ENCODE data around the gene TMEM201. TPM values are rescaled to one million over a fixed set of nuclear protein-coding genes. Genes with fewer than 3 reads are reported as not detected.

TMEM201 gene
- polyA plus RNA-seq, 4 donors: 0.67 to 8.5 (median 3.7) TPM

DNA sequence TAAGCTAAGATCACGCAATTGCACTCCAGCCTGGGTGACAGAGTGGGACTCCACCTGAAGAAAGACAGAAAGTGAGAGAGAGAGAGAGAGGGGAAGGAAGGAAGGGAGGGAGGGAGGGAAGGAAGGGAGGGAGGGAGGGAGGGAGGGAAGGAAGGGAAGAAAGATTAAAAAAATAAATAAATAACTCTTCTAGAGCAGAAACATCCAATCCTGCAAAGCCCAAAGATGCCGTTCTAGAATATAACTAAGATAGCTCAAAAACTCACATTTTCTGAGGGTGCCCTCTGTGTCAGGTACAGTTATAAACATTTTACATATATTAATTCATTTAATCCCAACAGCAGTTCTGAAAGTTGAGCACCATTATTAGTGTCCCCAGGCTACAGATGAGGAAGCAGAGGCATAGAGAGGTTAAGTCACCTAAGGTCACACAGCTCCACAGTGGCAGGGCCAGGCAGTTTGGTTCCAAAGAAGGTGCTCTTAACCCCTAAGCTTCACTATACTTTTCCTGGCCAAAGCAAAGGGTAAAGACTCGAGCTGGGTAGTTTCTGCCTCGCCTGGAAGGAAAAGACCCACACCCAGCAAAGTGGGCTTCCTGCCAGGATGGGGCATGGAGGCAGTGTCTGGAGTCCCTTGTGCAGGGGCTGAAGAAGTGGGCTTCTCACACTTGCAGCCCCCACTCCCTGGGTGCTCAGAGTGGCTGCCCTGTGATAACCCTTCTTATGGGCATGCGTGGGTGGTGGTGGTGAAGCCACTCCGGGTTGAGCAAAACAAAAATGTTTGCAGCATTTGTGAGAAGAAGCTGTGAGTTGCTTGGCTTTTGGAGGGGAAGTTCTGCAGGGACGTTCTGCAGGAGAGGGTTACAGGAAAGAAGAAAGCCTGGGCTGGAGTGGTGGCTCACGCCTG lies 54.9 kb downstream of the TMEM201 start:
- FAIRE-seq: no peak
- no peak for DNase-seq
- Histone ChIP-seq H3K4me1 (ENCODE audit: control insufficient read depth in 3 of 3, insufficient read depth in 2 of 3, low read depth in 1 of 3, low read length in 2 of 3) (peaks cover 0 to 3% (median 0%) of the 10 kb centered on the region in 3 donors), H3K27ac (ENCODE audit: low read depth in 1 of 3, low read length in 2 of 3) (no peak overlapping the region), H3K9me3 (ENCODE audit: control insufficient read depth in 2 of 2, insufficient read depth in 1 of 2, low read depth in 1 of 2, low read length in 1 of 2) (no peaks in the 10 kb centered on the region), H3K4me3 (ENCODE audit: low read depth in 1 of 3, low read length in 3 of 3) (no peak overlapping the region), H3K27me3 (ENCODE audit: control insufficient read depth in 3 of 3, insufficient read depth in 3 of 3, low read length in 3 of 3) (peaks cover 0 to 2% (median 0%) of the 10 kb centered on the region in 3 donors), H3K36me3 (ENCODE audit: control insufficient read depth in 3 of 3, insufficient read depth in 2 of 3, low read depth in 1 of 3, low read length in 3 of 3) (no peaks in the 10 kb centered on the region)
- 59 to 71% (median 67%) methylated on average over 8 of the region's 8 CpGs for WGBS, 3 donors

- Histone ChIP-seq H3K27ac (ENCODE audit: low read depth in 1 of 3, low read length in 2 of 3) (no peak overlapping the region), H3K36me3 (ENCODE audit: control insufficient read depth in 3 of 3, insufficient read depth in 2 of 3, low read depth in 1 of 3, low read length in 3 of 3) (no peaks in the 10 kb centered on the region), H3K4me1 (ENCODE audit: control insufficient read depth in 3 of 3, insufficient read depth in 2 of 3, low read depth in 1 of 3, low read length in 2 of 3) (peaks cover 0 to 3% (median 0%) of the 10 kb centered on the region in 3 donors), H3K4me3 (ENCODE audit: low read depth in 1 of 3, low read length in 3 of 3) (no peak overlapping the region), H3K9me3 (ENCODE audit: control insufficient read depth in 2 of 2, insufficient read depth in 1 of 2, low read depth in 1 of 2, low read length in 1 of 2) (no peaks in the 10 kb centered on the region), H3K27me3 (ENCODE audit: control insufficient read depth in 3 of 3, insufficient read depth in 3 of 3, low read length in 3 of 3) (peaks cover 0 to 17% (median under 1%) of the 10 kb centered on the region in 3 donors)
- no peak for DNase-seq
- 87 to 93% (median 90%) methylated on average over 13 of the region's 13 CpGs for WGBS, 3 donors
- no peak for FAIRE-seq
Observed at GRCh38 chr1:9646037-9646436, 57.3 kb downstream of the TMEM201 start.

- FAIRE-seq: no peak
- H3K27me3 ChIP-seq (ENCODE audit: control insufficient read depth in 3 of 3, insufficient read depth in 3 of 3, low read length in 3 of 3): peaks cover 4 to 32% (median 8%) of the 10 kb centered on the region in 3 donors
- H3K4me1 ChIP-seq (ENCODE audit: control insufficient read depth in 3 of 3, insufficient read depth in 2 of 3, low read depth in 1 of 3, low read length in 2 of 3): peaks cover 0 to 3% (median 0%) of the 10 kb centered on the region in 3 donors
- H3K4me3 ChIP-seq (ENCODE audit: low read depth in 1 of 3, low read length in 3 of 3): no peak overlapping the region
- DNase-seq: no peak
- no peaks in the 10 kb centered on the region for H3K36me3 ChIP-seq (ENCODE audit: control insufficient read depth in 3 of 3, insufficient read depth in 2 of 3, low read depth in 1 of 3, low read length in 3 of 3)
- 61 to 69% (median 68%) methylated on average over 10 of the region's 10 CpGs for WGBS, 3 donors
- no peaks in the 10 kb centered on the region for H3K9me3 ChIP-seq (ENCODE audit: control insufficient read depth in 2 of 2, insufficient read depth in 1 of 2, low read depth in 1 of 2, low read length in 1 of 2)
- no peak overlapping the region for H3K27ac ChIP-seq (ENCODE audit: low read depth in 1 of 3, low read length in 2 of 3)
Observed at GRCh38 chr1:9648171-9648570, 59.5 kb downstream of the TMEM201 start.

DNA sequence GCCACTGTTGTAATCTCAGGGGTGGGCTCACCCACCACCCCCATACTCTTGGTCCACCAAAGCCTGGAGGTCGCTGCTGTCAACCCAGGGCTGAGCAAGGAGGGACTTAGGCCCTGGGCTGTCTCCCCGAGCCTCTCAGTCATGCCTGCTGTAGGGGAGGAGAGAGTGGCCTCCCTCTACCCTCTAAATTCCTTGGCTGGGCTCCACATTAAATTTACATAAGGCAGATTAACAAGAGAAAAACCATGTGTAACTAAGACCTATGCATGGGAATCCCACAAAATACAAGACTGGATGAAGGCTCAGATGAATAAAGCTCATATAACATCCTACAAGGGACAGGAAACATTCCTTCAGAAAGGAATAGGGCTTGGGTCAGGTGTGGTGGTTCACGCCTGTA lies 61.1 kb downstream of the TMEM201 start:
- H3K27me3 ChIP-seq (ENCODE audit: control insufficient read depth in 3 of 3, insufficient read depth in 3 of 3, low read length in 3 of 3): peaks cover 4 to 47% (median 11%) of the 10 kb centered on the region in 3 donors
- H3K9me3 ChIP-seq (ENCODE audit: control insufficient read depth in 2 of 2, insufficient read depth in 1 of 2, low read depth in 1 of 2, low read length in 1 of 2): no peaks in the 10 kb centered on the region
- H3K4me1 ChIP-seq (ENCODE audit: control insufficient read depth in 3 of 3, insufficient read depth in 2 of 3, low read depth in 1 of 3, low read length in 2 of 3): peaks cover 0 to 3% (median 0%) of the 10 kb centered on the region in 3 donors
- DNase-seq (no peak), FAIRE-seq (no peak)
- H3K27ac ChIP-seq (ENCODE audit: low read depth in 1 of 3, low read length in 2 of 3): no peak overlapping the region
- 86 to 89% (median 86%) methylated on average over 3 of the region's 3 CpGs for WGBS, 3 donors
- H3K4me3 ChIP-seq (ENCODE audit: low read depth in 1 of 3, low read length in 3 of 3): no peak overlapping the region
- no peaks in the 10 kb centered on the region for H3K36me3 ChIP-seq (ENCODE audit: control insufficient read depth in 3 of 3, insufficient read depth in 2 of 3, low read depth in 1 of 3, low read length in 3 of 3)

DNA sequence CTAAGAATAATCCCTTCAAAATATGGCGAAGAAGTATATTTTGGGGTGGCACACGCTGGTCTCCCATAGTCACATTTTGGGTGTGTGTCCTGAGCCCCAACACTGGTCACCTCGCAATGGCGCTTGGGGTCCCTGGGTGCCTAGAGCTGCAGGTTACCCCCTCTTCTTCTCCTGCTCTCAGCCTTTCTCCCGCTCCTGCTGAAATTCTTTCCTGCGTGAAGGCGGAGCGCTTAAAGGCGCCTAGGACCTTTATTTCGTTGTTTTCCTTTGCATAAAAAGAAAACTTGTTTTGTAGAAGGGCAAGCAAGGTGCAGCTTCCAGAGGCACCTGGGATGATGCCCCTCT lies 62.5 kb downstream of the TMEM201 start:
- peaks cover 4 to 49% (median 11%) of the 10 kb centered on the region in 3 donors for H3K27me3 ChIP-seq (ENCODE audit: control insufficient read depth in 3 of 3, insufficient read depth in 3 of 3, low read length in 3 of 3)
- peaks cover 0 to 3% (median 0%) of the 10 kb centered on the region in 3 donors for H3K4me1 ChIP-seq (ENCODE audit: control insufficient read depth in 3 of 3, insufficient read depth in 2 of 3, low read depth in 1 of 3, low read length in 2 of 3)
- WGBS, 3 donors: 22 to 31% (median 22%) methylated on average over 10 of the region's 10 CpGs
- H3K9me3 ChIP-seq (ENCODE audit: control insufficient read depth in 2 of 2, insufficient read depth in 1 of 2, low read depth in 1 of 2, low read length in 1 of 2): no peaks in the 10 kb centered on the region
- DNase-seq (no peak), FAIRE-seq (no peak)
- peak overlapping the region in 2 of 3 donors; percentile 69 to 70 for H3K4me3 ChIP-seq (ENCODE audit: low read depth in 1 of 3, low read length in 3 of 3)
- H3K36me3 ChIP-seq (ENCODE audit: control insufficient read depth in 3 of 3, insufficient read depth in 2 of 3, low read depth in 1 of 3, low read length in 3 of 3): no peaks in the 10 kb centered on the region
- peak overlapping the region in 1 of 3 donors; percentile 45 for H3K27ac ChIP-seq (ENCODE audit: low read depth in 1 of 3, low read length in 2 of 3)

DNA sequence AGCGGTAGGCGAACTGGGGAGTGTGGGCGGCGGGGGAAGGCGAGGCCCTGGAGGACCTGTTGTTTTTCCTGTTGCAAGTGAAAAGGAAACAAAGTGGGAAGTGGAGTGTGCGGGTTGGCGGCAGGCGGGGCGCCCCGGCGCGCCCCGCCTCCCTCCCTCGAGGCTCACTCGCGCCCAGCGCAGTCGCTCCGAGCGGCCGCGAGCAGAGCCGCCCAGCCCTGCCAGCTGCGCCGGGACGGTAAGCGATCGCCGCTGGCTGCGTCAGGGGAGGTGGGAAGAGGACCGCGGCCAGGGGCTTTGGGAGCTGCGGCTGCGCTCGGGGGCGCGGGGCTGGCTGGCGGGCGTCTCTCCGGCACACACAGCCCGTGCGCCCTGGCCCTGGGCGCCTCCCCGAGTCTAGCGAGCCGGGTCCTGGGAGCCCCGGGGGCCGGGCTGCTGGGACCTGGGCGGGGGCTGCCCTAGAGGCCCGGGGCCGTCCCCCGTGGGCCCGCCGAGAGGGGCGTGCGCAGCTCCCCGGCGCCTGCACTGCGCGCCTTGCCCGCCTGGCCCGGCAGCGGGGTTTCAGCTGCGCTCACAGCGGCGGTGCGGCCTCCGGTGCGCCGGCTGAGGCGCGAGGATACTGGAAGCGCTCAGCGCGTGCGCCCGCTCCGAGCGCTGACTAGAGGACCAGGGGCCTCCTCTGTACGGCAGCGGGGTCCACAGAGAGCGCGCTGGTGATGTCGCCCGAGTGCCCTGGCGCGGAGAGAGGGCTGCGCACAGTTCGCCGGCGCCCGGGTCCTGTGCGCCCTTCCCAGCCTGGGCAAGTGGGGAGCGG lies 63.1 kb downstream of the TMEM201 start, which contains the start of gene PIK3CD:
PIK3CD (plus strand) TSS at position 167 of the 814 bp plus-strand sequence. CDS start 58,725 bp downstream, outside the sequence.
- WGBS, 3 donors: 1 to 2% (median 1%) methylated on average over 55 to 94 of the region's 94 CpGs
- Histone ChIP-seq H3K27ac (ENCODE audit: low read depth in 1 of 3, low read length in 2 of 3) (peak within 1 kb of the TSS in 2 of 3 donors; percentile 70 to 77), H3K9me3 (ENCODE audit: control insufficient read depth in 2 of 2, insufficient read depth in 1 of 2, low read depth in 1 of 2, low read length in 1 of 2) (no peaks in the 10 kb centered on the region), H3K4me1 (ENCODE audit: control insufficient read depth in 3 of 3, insufficient read depth in 2 of 3, low read depth in 1 of 3, low read length in 2 of 3) (peaks cover 0 to 3% (median 0%) of the 10 kb centered on the region in 3 donors), H3K36me3 (ENCODE audit: control insufficient read depth in 3 of 3, insufficient read depth in 2 of 3, low read depth in 1 of 3, low read length in 3 of 3) (no peaks in the 10 kb centered on the region), H3K4me3 (ENCODE audit: low read depth in 1 of 3, low read length in 3 of 3) (peak within 1 kb of the TSS; percentile 19 to 70 (median 69)), H3K27me3 (ENCODE audit: control insufficient read depth in 3 of 3, insufficient read depth in 3 of 3, low read length in 3 of 3) (peaks cover 4 to 51% (median 11%) of the 10 kb centered on the region in 3 donors)
- DNase-seq (peak in 1 of 2 donors; percentile 50), FAIRE-seq (no peak)

- Histone ChIP-seq H3K4me1 (ENCODE audit: control insufficient read depth in 3 of 3, insufficient read depth in 2 of 3, low read depth in 1 of 3, low read length in 2 of 3) (peaks cover 0 to 3% (median 0%) of the 10 kb centered on the region in 3 donors), H3K9me3 (ENCODE audit: control insufficient read depth in 2 of 2, insufficient read depth in 1 of 2, low read depth in 1 of 2, low read length in 1 of 2) (no peaks in the 10 kb centered on the region), H3K27me3 (ENCODE audit: control insufficient read depth in 3 of 3, insufficient read depth in 3 of 3, low read length in 3 of 3) (peaks cover 4 to 56% (median 11%) of the 10 kb centered on the region in 3 donors), H3K4me3 (ENCODE audit: low read depth in 1 of 3, low read length in 3 of 3) (peak overlapping the region; percentile 19 to 70 (median 69)), H3K36me3 (ENCODE audit: control insufficient read depth in 3 of 3, insufficient read depth in 2 of 3, low read depth in 1 of 3, low read length in 3 of 3) (no peaks in the 10 kb centered on the region), H3K27ac (ENCODE audit: low read depth in 1 of 3, low read length in 2 of 3) (peak overlapping the region in 1 of 3 donors; percentile 77)
- FAIRE-seq: no peak
- peak in 1 of 2 donors; percentile 39 for DNase-seq
- 6 to 8% (median 8%) methylated on average over 45 to 55 of the region's 55 CpGs for WGBS, 3 donors
Observed at GRCh38 chr1:9652379-9653209, 63.9 kb downstream of the TMEM201 start.
